H9 (cell line): Measurements from ENCODE around the gene PLCG1. TPM values are rescaled to one million over a fixed set of nuclear protein-coding genes. Genes with fewer than 3 reads are reported as not detected.

Experiments used
- DNase-seq: peaks from one replicate; pipeline ENCODE4 v3.0.0-alpha.2; 2017
- H2AFZ ChIP-seq: one replicate; pipeline ENCODE4 v1.6.1; 2013; ENCODE audit warnings: mild to moderate bottlenecking, low read length, control low read depth, moderate library complexity
- H2AK5ac ChIP-seq: 2 replicates; pipeline ENCODE4 v1.6.1; 2013; ENCODE audit warnings: low read length, control low read depth, mixed read lengths; ENCODE audit not compliant: insufficient read length
- H2BK120ac ChIP-seq: one replicate; pipeline ENCODE4 v1.6.1; 2013; ENCODE audit warnings: low read depth, mild to moderate bottlenecking, low read length, control low read depth, inconsistent platforms; ENCODE audit not compliant: poor library complexity, severe bottlenecking
- H2BK12ac ChIP-seq: 2 replicates; pipeline ENCODE4 v1.6.1; 2013; ENCODE audit warnings: low read length, control low read depth, mixed read lengths, low read depth; ENCODE audit not compliant: insufficient read length
- H2BK15ac ChIP-seq: 2 replicates; pipeline ENCODE4 v1.6.1; 2013; ENCODE audit warnings: low read depth, low read length, control low read depth
- H2BK20ac ChIP-seq: one replicate; pipeline ENCODE4 v1.6.1; 2013; ENCODE audit warnings: low read depth, mild to moderate bottlenecking, low read length, control low read depth, inconsistent platforms; ENCODE audit not compliant: poor library complexity, severe bottlenecking
- H2BK5ac ChIP-seq: 2 replicates; pipeline ENCODE4 v1.6.1; 2013; ENCODE audit warnings: low read length, control low read depth, mixed read lengths; ENCODE audit not compliant: insufficient read length
- H3K14ac ChIP-seq: 2 replicates; pipeline ENCODE4 v1.6.1; 2013; ENCODE audit warnings: low read length, control low read depth; ENCODE audit not compliant: insufficient read depth
- H3K18ac ChIP-seq: 2 replicates; pipeline ENCODE4 v1.6.1; 2013; ENCODE audit warnings: low read depth, mild to moderate bottlenecking, mixed read lengths, low read length, control low read depth; ENCODE audit not compliant: insufficient read length
- H3K23ac ChIP-seq: 2 replicates; pipeline ENCODE4 v1.6.1; 2013; ENCODE audit warnings: low read length, control low read depth, mixed read lengths, low read depth; ENCODE audit not compliant: insufficient read length
- H3K23me2 ChIP-seq: 2 replicates; pipeline ENCODE4 v1.6.1; 2013; ENCODE audit warnings: low read depth, mild to moderate bottlenecking, mixed read lengths, low read length, control low read depth; ENCODE audit not compliant: insufficient read length, poor library complexity, severe bottlenecking
- H3K27ac ChIP-seq: 2 replicates; pipeline ENCODE4 v1.5.1; 2013; ENCODE audit warnings: low read length, control low read depth, mixed read lengths, low read depth; ENCODE audit not compliant: insufficient read length
- H3K27me3 ChIP-seq: 2 replicates; pipeline ENCODE4 v1.6.1; 2013; ENCODE audit warnings: low read length, control low read depth, inconsistent platforms; ENCODE audit not compliant: insufficient read depth
- H3K4ac ChIP-seq: 2 replicates; pipeline ENCODE4 v1.6.1; 2013; ENCODE audit warnings: low read depth, mild to moderate bottlenecking, control low read depth, inconsistent platforms, low read length, moderate library complexity
- H3K4me1 ChIP-seq: 2 replicates; pipeline ENCODE4 v1.6.1; 2013; ENCODE audit warnings: low read length, control low read depth, inconsistent platforms; ENCODE audit not compliant: insufficient read depth
- H3K4me2 ChIP-seq: 2 replicates; pipeline ENCODE4 v1.6.1; 2013; ENCODE audit warnings: low read length, control low read depth, mixed read lengths; ENCODE audit not compliant: insufficient read length, insufficient read depth
- H3K56ac ChIP-seq: 2 replicates; pipeline ENCODE4 v1.6.1; 2013; ENCODE audit warnings: low read depth, mild to moderate bottlenecking, mixed read lengths, low read length, control low read depth; ENCODE audit not compliant: insufficient read length
- H3K79me1 ChIP-seq: 2 replicates; pipeline ENCODE4 v1.6.1; 2013; ENCODE audit warnings: low read depth, mild to moderate bottlenecking, moderate library complexity, low read length, control low read depth, inconsistent platforms; ENCODE audit not compliant: insufficient read depth, poor library complexity, severe bottlenecking
- H3K79me2 ChIP-seq: 2 replicates; pipeline ENCODE4 v1.6.1; 2013; ENCODE audit warnings: low read length, control low read depth, inconsistent platforms; ENCODE audit not compliant: insufficient read depth
- H3K9ac ChIP-seq: 2 replicates; pipeline ENCODE4 v1.6.1; 2013; ENCODE audit warnings: low read length, control low read depth, mixed read lengths; ENCODE audit not compliant: insufficient read length; ENCODE audit errors: extremely low read depth
- H3K9me3 ChIP-seq: one replicate; pipeline ENCODE4 v1.6.1; 2013; ENCODE audit warnings: low read depth, low read length, inconsistent platforms; ENCODE audit not compliant: control insufficient read depth
- H3T11ph ChIP-seq: one replicate; pipeline ENCODE4 v1.6.1; 2013; ENCODE audit warnings: mild to moderate bottlenecking, low read length, control low read depth, inconsistent platforms
- H4K20me1 ChIP-seq: one replicate; pipeline ENCODE4 v1.6.1; 2013; ENCODE audit not compliant: control insufficient read depth, insufficient read length, insufficient read depth
- H4K5ac ChIP-seq: 2 replicates; pipeline ENCODE4 v1.6.1; 2013; ENCODE audit warnings: low read depth, mild to moderate bottlenecking, mixed read lengths, low read length, control low read depth; ENCODE audit not compliant: insufficient read length
- H4K8ac ChIP-seq: replicated peaks from 2 replicates; pipeline ENCODE4 v1.6.1; 2013; ENCODE audit warnings: low read length, control low read depth, mixed read lengths, low read depth; ENCODE audit not compliant: insufficient read length
- H4K91ac ChIP-seq: 2 replicates; pipeline ENCODE4 v1.6.1; 2013; ENCODE audit warnings: low read depth, mild to moderate bottlenecking, moderate library complexity, mixed read lengths, low read length, control low read depth; ENCODE audit not compliant: insufficient read length
- H3K27ac Mint-ChIP-seq, 3 experiments: 2 replicates in 2 of 3; 3 replicates in 1 of 3; pipeline ENCODE4 v1.8.0; 2020 to 2021; ENCODE audit warnings: mixed read lengths in 3 of 3, mild to moderate bottlenecking in 1 of 3, moderate library complexity in 1 of 3
- H3K27me3 Mint-ChIP-seq: 2 replicates; pipeline ENCODE4 v1.8.0; 2021; ENCODE audit warnings: low read depth, mild to moderate bottlenecking, moderate library complexity, mixed read lengths
- H3K36me3 Mint-ChIP-seq, 3 experiments: 2 replicates in 2 of 3; 3 replicates in 1 of 3; pipeline ENCODE4 v1.8.0; 2020 to 2021; ENCODE audit warnings: low read depth in 3 of 3, mixed read lengths in 3 of 3; ENCODE audit not compliant: insufficient read depth in 1 of 3
- H3K4me1 Mint-ChIP-seq, 2 experiments: 2 replicates each; pipeline ENCODE4 v1.8.0; 2020; ENCODE audit warnings: mixed read lengths in 2 of 2
- H3K4me3 Mint-ChIP-seq, 2 experiments: 2 replicates in 1 of 2; 3 replicates in 1 of 2; pipeline ENCODE4 v1.8.0; 2020 to 2021; ENCODE audit warnings: mild to moderate bottlenecking in 2 of 2, mixed read lengths in 2 of 2, moderate library complexity in 1 of 2
- H3K9me3 Mint-ChIP-seq, 2 experiments: 2 replicates in 1 of 2; 3 replicates in 1 of 2; pipeline ENCODE4 v1.8.0; 2020; ENCODE audit warnings: mild to moderate bottlenecking in 2 of 2, mixed read lengths in 2 of 2, moderate library complexity in 1 of 2
- total RNA-seq: library from RNA; stranded (reverse); gene quantifications from 2 replicates; pipeline ENCODE4 v1.2.1, GENCODE V29; 2021
- TF ChIP-seq, protein P1 (sequence below): fragments of 200-600 bp; sonication (generic); conservative IDR thresholded peaks from 3 replicates; pipeline ENCODE4 v1.8.0; 2021; ENCODE audit warnings: antibody characterized with exemption, mild to moderate bottlenecking

The PLCG1 gene
- total RNA-seq, 1 experiment from 2014 or later: 171 TPM

DNA sequence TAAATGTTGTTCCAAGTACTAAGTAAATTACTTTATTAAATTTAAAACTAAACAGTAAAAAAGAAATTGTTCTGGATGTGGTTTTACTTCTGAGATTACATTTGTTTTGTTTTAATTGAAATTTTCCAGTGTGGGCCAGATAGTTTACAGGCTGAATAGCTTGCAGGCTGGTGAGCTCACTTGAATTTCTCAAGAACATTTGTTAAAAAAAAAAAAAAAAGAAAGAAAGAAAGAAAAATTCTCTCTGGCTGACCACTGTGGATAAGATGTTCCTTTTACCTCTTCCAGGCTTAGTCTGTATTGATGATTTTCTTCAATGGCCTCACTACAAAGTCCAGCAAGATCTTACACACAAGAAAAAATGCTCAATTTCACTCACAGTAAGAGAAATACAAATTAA lies 85.4 kb downstream of the PLCG1 start:
- H2BK120ac ChIP-seq: no peak overlapping the region
- H4K5ac ChIP-seq: no peak overlapping the region
- no peaks in the 10 kb centered on the region for H3K23me2 ChIP-seq
- H3K23ac ChIP-seq: no peak overlapping the region
- no peak overlapping the region for H3K27ac Mint-ChIP-seq
- H2AK5ac ChIP-seq: no peak overlapping the region
- no peak overlapping the region for H3K4ac ChIP-seq
- no peaks in the 10 kb centered on the region for H3K27me3 ChIP-seq
- no peak overlapping the region for H2BK5ac ChIP-seq
- H4K91ac ChIP-seq: no peak overlapping the region
- H3K4me3 Mint-ChIP-seq: no peak overlapping the region
- H4K20me1 ChIP-seq: no peaks in the 10 kb centered on the region
- H3K79me2 ChIP-seq: no peaks in the 10 kb centered on the region
- no peak overlapping the region for H2BK12ac ChIP-seq
- H3K36me3 Mint-ChIP-seq: no peaks in the 10 kb centered on the region
- no peaks in the 10 kb centered on the region for H3K4me1 Mint-ChIP-seq
- no peak overlapping the region for H3K14ac ChIP-seq
- TF ChIP-seq, protein P1, sequence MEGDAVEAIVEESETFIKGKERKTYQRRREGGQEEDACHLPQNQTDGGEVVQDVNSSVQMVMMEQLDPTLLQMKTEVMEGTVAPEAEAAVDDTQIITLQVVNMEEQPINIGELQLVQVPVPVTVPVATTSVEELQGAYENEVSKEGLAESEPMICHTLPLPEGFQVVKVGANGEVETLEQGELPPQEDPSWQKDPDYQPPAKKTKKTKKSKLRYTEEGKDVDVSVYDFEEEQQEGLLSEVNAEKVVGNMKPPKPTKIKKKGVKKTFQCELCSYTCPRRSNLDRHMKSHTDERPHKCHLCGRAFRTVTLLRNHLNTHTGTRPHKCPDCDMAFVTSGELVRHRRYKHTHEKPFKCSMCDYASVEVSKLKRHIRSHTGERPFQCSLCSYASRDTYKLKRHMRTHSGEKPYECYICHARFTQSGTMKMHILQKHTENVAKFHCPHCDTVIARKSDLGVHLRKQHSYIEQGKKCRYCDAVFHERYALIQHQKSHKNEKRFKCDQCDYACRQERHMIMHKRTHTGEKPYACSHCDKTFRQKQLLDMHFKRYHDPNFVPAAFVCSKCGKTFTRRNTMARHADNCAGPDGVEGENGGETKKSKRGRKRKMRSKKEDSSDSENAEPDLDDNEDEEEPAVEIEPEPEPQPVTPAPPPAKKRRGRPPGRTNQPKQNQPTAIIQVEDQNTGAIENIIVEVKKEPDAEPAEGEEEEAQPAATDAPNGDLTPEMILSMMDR: no peak
- no peaks in the 10 kb centered on the region for H3K9me3 Mint-ChIP-seq
- peaks cover 1% of the 10 kb centered on the region; the same call in 1 of the 2 replicates for H3K27me3 Mint-ChIP-seq
- no peak overlapping the region for H3K56ac ChIP-seq
- H3T11ph ChIP-seq: no peak overlapping the region
- no peak overlapping the region for H2BK20ac ChIP-seq
- no peak overlapping the region for H3K18ac ChIP-seq
- H3K4me1 ChIP-seq: no peaks in the 10 kb centered on the region
- DNase-seq: no peak
- H3K27ac ChIP-seq: no peak overlapping the region
- H3K9ac ChIP-seq: no peak overlapping the region
- no peaks in the 10 kb centered on the region for H3K79me1 ChIP-seq
- no peak overlapping the region for H2BK15ac ChIP-seq
- H3K4me2 ChIP-seq: no peak overlapping the region
- H3K9me3 ChIP-seq: no peaks in the 10 kb centered on the region
- no peak overlapping the region for H4K8ac ChIP-seq
- H2AFZ ChIP-seq: no peak overlapping the region
